22Rv1 (cell line): ENCODE data around the gene DAB1.

ENCODE experiments used
- H3K27ac ChIP-seq: fragments of 450-650 bp; 2 replicates; pipeline ENCODE4 v1.5.1; 2017
- CTCF ChIP-seq: fragments of 450-650 bp; IDR thresholded peaks from 2 replicates; pipeline ENCODE4 v1.5.1; 2017; ENCODE audit warnings: mild to moderate bottlenecking
- ZFX ChIP-seq: fragments of 450-650 bp; IDR thresholded peaks from 2 replicates; pipeline ENCODE4 v1.6.1; 2017; ENCODE audit warnings: antibody characterized with exemption, borderline replicate concordance

The DAB1 gene

GRCh38 chr1:57381426-57381825 lies 42.4 kb downstream of the DAB1 start:
- no peak overlapping the region for H3K27ac ChIP-seq
- TF ChIP-seq ZFX (no peak), CTCF (no peak)

GRCh38 chr1:57380923-57381322 lies 42.9 kb downstream of the DAB1 start:
- TF ChIP-seq CTCF, result no peak
- no peak for TF ChIP-seq ZFX
- no peak overlapping the region for H3K27ac ChIP-seq

GRCh38 chr1:57378534-57378933 lies 45.3 kb downstream of the DAB1 start:
- TF ChIP-seq ZFX, result no peak
- TF ChIP-seq CTCF, result no peak
- no peak overlapping the region for H3K27ac ChIP-seq

- TF ChIP-seq CTCF (no peak), ZFX (no peak)
- H3K27ac ChIP-seq, result no peak overlapping the region
Observed at GRCh38 chr1:57377339-57378139, 46.3 kb downstream of the DAB1 start.

- no peak overlapping the region for H3K27ac ChIP-seq
- no peak for TF ChIP-seq CTCF
- no peak for TF ChIP-seq ZFX
Observed at GRCh38 chr1:57376041-57376440, 47.8 kb downstream of the DAB1 start.

GRCh38 chr1:57369889-57370288 lies 54.0 kb downstream of the DAB1 start:
- H3K27ac ChIP-seq, result no peak overlapping the region
- TF ChIP-seq ZFX (no peak), CTCF (no peak)

GRCh38 chr1:57367945-57368344 lies 55.9 kb downstream of the DAB1 start:
- no peak for TF ChIP-seq CTCF
- TF ChIP-seq ZFX, result no peak
- no peak overlapping the region for H3K27ac ChIP-seq
